GM12864 (cell line): ENCODE data around the gene DPYD.

Experiments used
- DNase-seq: peaks from one replicate; pipeline ENCODE4 v3.0.0-alpha.2; 2011; ENCODE audit warnings: low read depth
- H3K4me3 ChIP-seq: 2 replicates; pipeline ENCODE4 v1.5.1; 2011; ENCODE audit warnings: mild to moderate bottlenecking, low read depth, low read length, control low read depth
- TF ChIP-seq, protein P1 (sequence below): IDR thresholded peaks from 2 replicates; pipeline ENCODE4 v1.5.1; 2011; ENCODE audit warnings: low read depth, mild to moderate bottlenecking, moderate library complexity, low read length, control low read depth, inconsistent platforms; ENCODE audit errors: missing control alignments

Gene DPYD

DNA sequence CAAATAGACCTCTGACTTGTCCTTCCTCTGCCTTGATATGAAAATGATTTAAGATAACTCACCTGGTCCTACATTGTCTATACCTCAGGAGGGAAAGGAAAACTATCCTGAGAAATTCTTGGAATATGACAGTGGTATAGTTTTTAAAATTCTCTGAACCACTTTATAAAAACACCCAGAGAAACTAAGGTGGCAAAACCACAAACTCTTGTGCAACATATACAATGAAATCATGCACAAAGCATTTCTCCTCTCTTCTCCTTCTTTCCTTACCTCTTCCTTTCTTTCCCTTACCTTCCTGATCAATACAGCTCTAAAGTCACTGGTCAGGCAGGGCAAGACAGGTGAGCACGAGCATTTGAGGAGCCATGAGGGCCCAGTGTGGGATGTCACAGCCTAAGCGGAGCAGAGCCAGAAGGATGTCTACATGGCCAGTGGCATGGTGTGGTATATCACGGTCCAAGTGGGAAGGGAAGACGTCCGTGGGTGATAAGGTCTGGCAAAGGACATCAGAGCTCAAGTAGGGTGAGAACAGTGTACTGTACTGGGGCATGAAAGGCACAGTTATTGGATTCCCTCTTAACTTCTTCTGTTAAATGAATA is 543.3 kb downstream of the DPYD start:
- DNase-seq, result no peak
- no peak overlapping the region for H3K4me3 ChIP-seq
- TF ChIP-seq, protein P1, sequence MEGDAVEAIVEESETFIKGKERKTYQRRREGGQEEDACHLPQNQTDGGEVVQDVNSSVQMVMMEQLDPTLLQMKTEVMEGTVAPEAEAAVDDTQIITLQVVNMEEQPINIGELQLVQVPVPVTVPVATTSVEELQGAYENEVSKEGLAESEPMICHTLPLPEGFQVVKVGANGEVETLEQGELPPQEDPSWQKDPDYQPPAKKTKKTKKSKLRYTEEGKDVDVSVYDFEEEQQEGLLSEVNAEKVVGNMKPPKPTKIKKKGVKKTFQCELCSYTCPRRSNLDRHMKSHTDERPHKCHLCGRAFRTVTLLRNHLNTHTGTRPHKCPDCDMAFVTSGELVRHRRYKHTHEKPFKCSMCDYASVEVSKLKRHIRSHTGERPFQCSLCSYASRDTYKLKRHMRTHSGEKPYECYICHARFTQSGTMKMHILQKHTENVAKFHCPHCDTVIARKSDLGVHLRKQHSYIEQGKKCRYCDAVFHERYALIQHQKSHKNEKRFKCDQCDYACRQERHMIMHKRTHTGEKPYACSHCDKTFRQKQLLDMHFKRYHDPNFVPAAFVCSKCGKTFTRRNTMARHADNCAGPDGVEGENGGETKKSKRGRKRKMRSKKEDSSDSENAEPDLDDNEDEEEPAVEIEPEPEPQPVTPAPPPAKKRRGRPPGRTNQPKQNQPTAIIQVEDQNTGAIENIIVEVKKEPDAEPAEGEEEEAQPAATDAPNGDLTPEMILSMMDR, result no peak

DNA sequence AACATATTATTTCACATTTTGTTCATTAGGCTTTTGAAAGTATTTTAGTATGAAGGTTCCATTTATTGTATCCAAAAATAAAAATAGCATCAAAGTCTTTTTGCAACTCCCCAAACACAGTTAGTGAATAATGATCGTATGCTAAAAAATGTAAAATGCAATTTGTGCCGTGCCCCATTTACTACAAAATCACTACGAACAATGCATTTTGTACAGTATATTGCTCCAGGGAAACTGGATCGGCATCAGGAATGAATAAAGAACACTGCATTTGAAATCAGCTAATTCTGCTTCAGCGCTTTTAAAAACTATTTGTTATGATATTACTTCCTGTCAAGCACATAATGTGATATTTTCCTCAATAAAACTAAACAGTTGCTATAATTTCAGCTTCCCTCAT is 547.8 kb downstream of the DPYD start:
- TF ChIP-seq, protein P1, result no peak
- no peak overlapping the region for H3K4me3 ChIP-seq
- DNase-seq, result no peak

DNA sequence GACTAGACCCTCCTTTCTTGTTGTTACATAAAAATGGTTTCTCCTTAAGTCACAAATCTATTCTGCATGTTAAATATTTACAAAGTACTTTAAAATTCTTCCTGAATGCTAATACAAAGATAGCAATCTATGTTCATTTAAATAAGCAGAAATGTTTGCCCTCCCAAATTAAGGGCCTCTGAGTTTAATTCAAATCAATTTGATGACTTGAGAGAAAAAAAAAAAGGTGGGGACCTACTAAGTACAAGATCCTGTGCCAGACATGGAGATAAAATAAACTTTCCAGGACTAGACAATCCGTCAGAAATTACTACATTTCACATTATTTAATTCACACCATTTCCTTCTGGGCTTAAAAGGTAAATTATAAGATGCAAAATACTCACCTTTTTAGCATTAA is 548.3 kb downstream of the DPYD start:
- TF ChIP-seq, protein P1, result no peak
- no peak overlapping the region for H3K4me3 ChIP-seq

DNA sequence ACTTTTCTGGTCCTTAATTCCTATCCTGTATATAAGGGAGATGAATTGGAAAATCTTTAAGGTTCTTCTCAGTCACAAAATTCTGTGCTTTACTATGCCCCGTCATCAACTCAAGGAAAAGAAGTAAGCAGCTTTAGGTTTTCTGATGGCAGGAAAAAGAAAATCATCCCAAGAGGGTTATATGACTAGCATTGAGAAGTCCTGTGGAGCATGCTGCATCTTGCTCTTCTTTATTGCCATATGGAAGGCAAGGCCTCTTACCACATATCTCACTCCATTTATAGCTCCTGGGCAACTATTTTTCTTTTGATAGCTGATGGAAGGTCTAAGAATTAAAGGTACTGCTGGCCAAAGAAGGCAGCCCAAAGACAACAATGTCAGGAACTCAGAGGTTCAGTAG is 552.5 kb downstream of the DPYD start:
- no peak overlapping the region for H3K4me3 ChIP-seq
- DNase-seq, result no peak
- TF ChIP-seq, protein P1, result no peak

More for the DNA sequence above, 548.3 kb downstream of the DPYD start:
- DNase-seq, result no peak

DNA sequence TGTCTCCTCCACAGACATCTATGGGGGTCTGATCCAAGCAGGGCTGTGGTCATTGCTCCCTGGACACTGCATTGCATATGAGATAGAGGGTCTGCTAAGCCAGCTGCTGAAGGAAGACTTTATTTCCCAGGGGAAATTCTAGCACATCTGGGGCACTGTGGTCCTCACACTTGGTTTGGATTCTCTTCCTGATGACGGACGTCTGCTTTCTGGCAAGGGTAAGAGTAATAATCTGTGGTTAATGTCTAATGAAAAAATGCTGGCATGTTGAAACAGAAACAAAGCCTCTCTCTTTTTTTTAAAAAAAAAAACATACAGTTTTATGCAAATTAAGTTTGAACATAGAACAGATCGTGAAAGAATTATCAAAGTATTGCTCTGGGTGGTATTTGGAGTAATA is 553.9 kb downstream of the DPYD start:
- no peak for DNase-seq
- TF ChIP-seq, protein P1, result no peak
- H3K4me3 ChIP-seq, result no peak overlapping the region

DNA sequence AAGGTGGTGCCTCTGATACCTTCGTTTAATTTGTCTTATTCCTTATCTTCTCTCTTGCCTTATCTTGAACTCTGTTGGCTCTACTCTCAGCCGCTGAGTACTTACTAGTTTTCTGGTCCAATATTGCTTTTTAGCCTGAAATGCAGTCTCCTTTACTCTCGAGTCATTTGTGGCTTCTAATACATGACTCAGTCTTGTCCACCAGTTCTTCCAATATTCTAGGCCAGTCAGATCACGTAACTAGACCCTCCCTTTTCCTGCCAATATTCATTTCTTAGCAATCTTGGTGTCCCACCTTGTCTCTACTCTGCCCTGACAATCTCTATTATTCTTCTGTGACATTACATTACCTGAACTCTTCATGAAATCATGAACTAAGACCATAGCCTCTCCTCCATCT is 555.8 kb downstream of the DPYD start:
- no peak for DNase-seq
- TF ChIP-seq, protein P1, result no peak
- no peak overlapping the region for H3K4me3 ChIP-seq

DNA sequence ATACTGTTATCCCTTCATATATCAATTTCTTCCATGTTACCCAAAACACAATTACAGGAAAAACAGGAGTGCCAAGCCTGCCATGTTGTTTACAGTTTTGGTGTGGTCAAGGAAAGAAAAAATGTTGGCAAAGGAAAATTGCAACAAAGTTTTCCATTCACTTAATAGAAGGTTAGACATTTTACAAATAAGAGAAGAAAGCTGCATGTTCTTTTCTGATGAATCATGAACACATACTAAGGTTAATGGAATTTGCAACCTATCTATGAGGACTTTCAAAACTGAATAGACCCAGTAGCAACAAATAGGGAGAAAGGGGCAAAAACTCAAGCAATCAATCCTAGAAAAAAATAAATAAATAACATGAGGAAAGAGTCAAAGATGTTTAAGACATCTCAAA is 556.7 kb downstream of the DPYD start:
- DNase-seq, result no peak
- H3K4me3 ChIP-seq, result no peak overlapping the region
- TF ChIP-seq, protein P1, result no peak
